WTC11 (cell line): ENCODE measurements around the gene CD3E. TPM values are rescaled to one million over a fixed set of nuclear protein-coding genes. Genes with fewer than 3 reads are reported as not detected.
"Not testable (repeated sequence)": the region's sequence is repeated elsewhere in the genome, so short reads cannot be mapped to it uniquely, and the experiment has no call there.

Experiments
- ATAC-seq: fragments of 200-7000 bp; cut with Tn5 transposase; 2 replicates; pipeline ENCODE4 v1.10.0; 2021; ENCODE audit warnings: mild to moderate bottlenecking, moderate library complexity
- CTCF ChIA-PET: fragments of 300-600 bp; sonication (Branson Sonifier 250); formaldehyde crosslinking; loops from one replicate; lab custom pipeline; 2021; ENCODE audit warnings: antibody characterized with exemption; lab: Charles Lee
- POLR2A ChIA-PET: fragments of 350-600 bp; sonication (Branson Sonifier 250); formaldehyde crosslinking; loops from one replicate; lab custom pipeline; 2021; ENCODE audit warnings: antibody characterized with exemption; lab: Charles Lee
- DNase-seq: peaks from one replicate; pipeline ENCODE4 v3.0.0; 2021; ENCODE audit warnings: low spot score
- H3K27ac Mint-ChIP-seq: 2 replicates; pipeline ENCODE4 v1.8.0; 2021; ENCODE audit warnings: mixed read lengths
- H3K27me3 Mint-ChIP-seq: 2 replicates; pipeline ENCODE4 v1.8.0; 2021; ENCODE audit warnings: low read depth, mild to moderate bottlenecking, moderate library complexity, mixed read lengths
- H3K36me3 Mint-ChIP-seq: 2 replicates; pipeline ENCODE4 v1.8.0; 2021; ENCODE audit warnings: mixed read lengths
- H3K4me1 Mint-ChIP-seq: 2 replicates; pipeline ENCODE4 v1.8.0; 2022; ENCODE audit warnings: mixed read lengths
- H3K4me3 Mint-ChIP-seq: 2 replicates; pipeline ENCODE4 v1.8.0; 2021; ENCODE audit warnings: mild to moderate bottlenecking, moderate library complexity, mixed read lengths
- H3K9me3 Mint-ChIP-seq: 2 replicates; pipeline ENCODE4 v1.8.0; 2021; ENCODE audit warnings: mixed read lengths
- ERG ChIP-seq: fragments of 250-450 bp; sonication (Bioruptor Pico); IDR thresholded peaks from 2 replicates; pipeline ENCODE4 v1.8.0; 2021; ENCODE audit warnings: mild to moderate bottlenecking
- HMGXB4 ChIP-seq: sonication (generic); formaldehyde crosslinking; IDR thresholded peaks from 2 replicates; pipeline ENCODE4 v1.8.1; 2023; ENCODE audit warnings: mild to moderate bottlenecking, moderate library complexity, missing genetic modification reagents
- JAZF1 ChIP-seq: fragments of 250-450 bp; sonication (Bioruptor Pico); IDR thresholded peaks from 2 replicates; pipeline ENCODE4 v1.9.0; 2021; ENCODE audit warnings: moderate library complexity, mild to moderate bottlenecking, inconsistent platforms
- KAT7 ChIP-seq: sonication (generic); formaldehyde crosslinking; IDR thresholded peaks from 2 replicates; pipeline ENCODE4 v1.8.1; 2023; ENCODE audit warnings: missing genetic modification reagents, mild to moderate bottlenecking, borderline replicate concordance
- NFATC4 ChIP-seq: fragments of 250-450 bp; sonication (Bioruptor Pico); IDR thresholded peaks from 2 replicates; pipeline ENCODE4 v1.9.0; 2021; ENCODE audit warnings: mild to moderate bottlenecking
- NR2C2 ChIP-seq: sonication (generic); formaldehyde crosslinking; IDR thresholded peaks from 2 replicates; pipeline ENCODE4 v1.8.0; 2022; ENCODE audit warnings: mild to moderate bottlenecking, missing genetic modification reagents
- RORB ChIP-seq: fragments of 250-450 bp; sonication (Bioruptor Pico); IDR thresholded peaks from 2 replicates; pipeline ENCODE4 v1.9.0; 2021; ENCODE audit warnings: mild to moderate bottlenecking
- TEAD4 ChIP-seq: sonication (generic); formaldehyde crosslinking; IDR thresholded peaks from 2 replicates; pipeline ENCODE4 v1.8.0; 2022; ENCODE audit warnings: mild to moderate bottlenecking, missing genetic modification reagents
- USF2 ChIP-seq: sonication (generic); formaldehyde crosslinking; IDR thresholded peaks from 2 replicates; pipeline ENCODE4 v1.8.1; 2023; ENCODE audit warnings: mild to moderate bottlenecking, missing genetic modification reagents, moderate library complexity
- ZNF219 ChIP-seq: sonication (generic); formaldehyde crosslinking; IDR thresholded peaks from 2 replicates; pipeline ENCODE4 v1.8.0; 2023; ENCODE audit warnings: missing genetic modification reagents, mild to moderate bottlenecking, borderline replicate concordance
- ZNF281 ChIP-seq: sonication (generic); formaldehyde crosslinking; IDR thresholded peaks from 2 replicates; pipeline ENCODE4 v1.8.0; 2023; ENCODE audit warnings: mild to moderate bottlenecking, missing genetic modification reagents
- ZNF671 ChIP-seq: fragments of 250-450 bp; sonication (Bioruptor Pico); IDR thresholded peaks from 2 replicates; pipeline ENCODE4 v1.8.0; 2021; ENCODE audit warnings: mild to moderate bottlenecking
- total RNA-seq: library from RNA; stranded (reverse); gene quantifications from 3 replicates; pipeline ENCODE4 v1.2.3, GENCODE V29; 2021
- TF ChIP-seq, protein P1 (sequence below): sonication (generic); formaldehyde crosslinking; IDR thresholded peaks from 2 replicates; pipeline ENCODE4 v1.8.1; 2022; ENCODE audit warnings: low read depth, mild to moderate bottlenecking, moderate library complexity, missing genetic modification reagents, borderline replicate concordance

Gene CD3E
- total RNA-seq, 1 experiment from 2014 or later: 1.0 TPM

GRCh38 chr11:118305726-118306125 lies 1.2 kb downstream of the CD3E start (continued):
- TF ChIP-seq NR2C2 (CRISPR knock-in tag) (no peak), TEAD4 (CRISPR knock-in tag) (no peak), ZNF281 (CRISPR knock-in tag) (no peak), HMGXB4 (no peak)
- TF ChIP-seq, protein P1, sequence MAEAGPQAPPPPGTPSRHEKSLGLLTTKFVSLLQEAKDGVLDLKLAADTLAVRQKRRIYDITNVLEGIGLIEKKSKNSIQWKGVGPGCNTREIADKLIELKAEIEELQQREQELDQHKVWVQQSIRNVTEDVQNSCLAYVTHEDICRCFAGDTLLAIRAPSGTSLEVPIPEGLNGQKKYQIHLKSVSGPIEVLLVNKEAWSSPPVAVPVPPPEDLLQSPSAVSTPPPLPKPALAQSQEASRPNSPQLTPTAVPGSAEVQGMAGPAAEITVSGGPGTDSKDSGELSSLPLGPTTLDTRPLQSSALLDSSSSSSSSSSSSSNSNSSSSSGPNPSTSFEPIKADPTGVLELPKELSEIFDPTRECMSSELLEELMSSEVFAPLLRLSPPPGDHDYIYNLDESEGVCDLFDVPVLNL (CRISPR knock-in tag): no peak

DNA sequence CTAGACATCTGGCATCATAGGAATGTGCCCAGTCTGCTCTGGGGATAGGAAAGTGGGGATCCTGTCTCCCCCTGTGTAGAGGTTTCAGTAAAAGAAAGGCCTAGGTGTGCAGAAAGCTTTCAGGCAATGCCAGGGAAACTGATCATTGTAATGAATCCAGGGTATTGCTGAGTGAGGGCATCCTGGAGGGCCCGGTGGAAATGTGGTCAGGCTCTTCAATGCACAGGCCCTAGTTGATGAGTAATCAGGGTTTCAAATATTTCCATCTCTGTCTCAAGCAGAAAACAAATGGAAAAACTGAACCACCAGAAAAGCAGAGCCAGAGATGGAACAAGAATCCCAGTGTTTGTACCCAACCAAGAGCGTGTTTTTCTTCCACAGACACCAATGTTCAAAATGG lies 2.0 kb downstream of the CD3E start:
- CTCF ChIA-PET: interaction anchor here (2.3 kb wide), 1 partner anchor 11 kb away, joined by 10 read pairs; no protein-coding TSS in a partner anchor
- no peak for TF ChIP-seq RORB
- TF ChIP-seq, all 79 proteins: peak for 0
- Mint-ChIP-seq H3K9me3 (peaks cover 4% of the 10 kb centered on the region), H3K4me3 (no peak overlapping the region), H3K27ac (no peak overlapping the region), H3K36me3 (no peaks in the 10 kb centered on the region), H3K4me1 (peaks cover 5% of the 10 kb centered on the region), H3K27me3 (peaks cover 12% of the 10 kb centered on the region)
- ATAC-seq: no peak
- POLR2A ChIA-PET: no interaction called here
- no peak for DNase-seq

- DNase-seq, H3K9me3 Mint-ChIP-seq, H3K36me3 Mint-ChIP-seq, H3K4me1 Mint-ChIP-seq, H3K27ac Mint-ChIP-seq, POLR2A ChIA-PET, ATAC-seq, H3K4me3 Mint-ChIP-seq: not testable (repeated sequence)
- CTCF ChIA-PET: interaction anchor here (1.4 kb wide), 1 partner anchor 13 kb away, joined by 4 read pairs; no protein-coding TSS in a partner anchor
- H3K27me3 Mint-ChIP-seq: peaks cover 16% of the 10 kb centered on the region
Measured at GRCh38 chr11:118308995-118309528, 4.5 kb downstream of the CD3E start.

DNA sequence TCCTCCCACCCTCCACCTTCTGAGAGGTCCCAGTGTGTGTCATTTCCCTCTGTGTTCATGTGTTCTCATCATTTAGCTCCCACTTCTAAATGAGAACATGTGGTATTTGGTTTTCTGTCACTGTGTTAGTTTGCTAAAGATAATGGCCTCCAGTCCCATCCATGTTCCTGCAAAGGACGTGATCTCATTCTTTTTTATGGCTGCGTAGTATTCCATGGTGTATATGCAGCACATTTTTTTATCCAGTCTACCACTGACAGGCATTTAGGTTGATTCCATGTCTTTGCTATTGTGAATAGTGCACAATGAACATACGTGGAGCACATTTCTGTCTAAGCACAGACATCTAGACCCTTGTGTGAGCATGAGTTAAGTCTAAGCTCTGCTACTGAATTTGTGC lies 5.7 kb downstream of the CD3E start:
- H3K27ac Mint-ChIP-seq: no peak overlapping the region
- ChIA-PET POLR2A (no interaction called here), CTCF (no interaction called here)
- no peaks in the 10 kb centered on the region for H3K36me3 Mint-ChIP-seq
- peaks cover 11% of the 10 kb centered on the region for H3K27me3 Mint-ChIP-seq
- H3K9me3 Mint-ChIP-seq: peaks cover 4% of the 10 kb centered on the region
- TF ChIP-seq ZNF671 (CRISPR knock-in tag) (no peak), USF2 (CRISPR knock-in tag) (no peak), JAZF1 (no peak), KAT7 (CRISPR knock-in tag) (no peak), ZNF281 (CRISPR knock-in tag) (no peak), ERG (no peak), ZNF219 (no peak), NFATC4 (CRISPR knock-in tag) (no peak)
- H3K4me3 Mint-ChIP-seq: no peak overlapping the region
- DNase-seq (no peak), ATAC-seq (no peak)
- peaks cover 16% of the 10 kb centered on the region for H3K4me1 Mint-ChIP-seq
